ENCODE measurements around the gene TRIM61. TPM values are rescaled to one million over a fixed set of nuclear protein-coding genes. Genes with fewer than 3 reads are reported as not detected.
"Not testable (repeated sequence)": the region's sequence is repeated elsewhere in the genome, so short reads cannot be mapped to it uniquely, and the experiment has no call there.

TRIM61 gene
- total RNA-seq, 6 experiments from 2014 or later = 0.12 to 0.31 (median 0.19) TPM; not detected in 2

GRCh38 chr4:165005352-165005925, 28.0 kb upstream of the TRIM61 start:
- DNase-seq = no peak
- no peaks in the 10 kb centered on the region; the same call in 1 of the 2 replicates for H3K9me3 Mint-ChIP-seq
- no peak overlapping the region for H3K4me3 Mint-ChIP-seq
- peaks cover 2% of the 10 kb centered on the region for H3K27me3 Mint-ChIP-seq (ENCODE audit: insufficient read depth)
- TF ChIP-seq, protein P1, sequence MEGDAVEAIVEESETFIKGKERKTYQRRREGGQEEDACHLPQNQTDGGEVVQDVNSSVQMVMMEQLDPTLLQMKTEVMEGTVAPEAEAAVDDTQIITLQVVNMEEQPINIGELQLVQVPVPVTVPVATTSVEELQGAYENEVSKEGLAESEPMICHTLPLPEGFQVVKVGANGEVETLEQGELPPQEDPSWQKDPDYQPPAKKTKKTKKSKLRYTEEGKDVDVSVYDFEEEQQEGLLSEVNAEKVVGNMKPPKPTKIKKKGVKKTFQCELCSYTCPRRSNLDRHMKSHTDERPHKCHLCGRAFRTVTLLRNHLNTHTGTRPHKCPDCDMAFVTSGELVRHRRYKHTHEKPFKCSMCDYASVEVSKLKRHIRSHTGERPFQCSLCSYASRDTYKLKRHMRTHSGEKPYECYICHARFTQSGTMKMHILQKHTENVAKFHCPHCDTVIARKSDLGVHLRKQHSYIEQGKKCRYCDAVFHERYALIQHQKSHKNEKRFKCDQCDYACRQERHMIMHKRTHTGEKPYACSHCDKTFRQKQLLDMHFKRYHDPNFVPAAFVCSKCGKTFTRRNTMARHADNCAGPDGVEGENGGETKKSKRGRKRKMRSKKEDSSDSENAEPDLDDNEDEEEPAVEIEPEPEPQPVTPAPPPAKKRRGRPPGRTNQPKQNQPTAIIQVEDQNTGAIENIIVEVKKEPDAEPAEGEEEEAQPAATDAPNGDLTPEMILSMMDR (IDR thresholded peaks at IDR 0.05) = no peak
- H3K4me1 Mint-ChIP-seq (ENCODE audit: low read depth) = no peaks in the 10 kb centered on the region
- H3K36me3 Mint-ChIP-seq (ENCODE audit: low read depth) = no peaks in the 10 kb centered on the region
- no peak overlapping the region for H3K27ac Mint-ChIP-seq

GRCh38 chr4:165001957-165002356, 24.5 kb upstream of the TRIM61 start:
- not testable (repeated sequence) for DNase-seq; H3K27ac Mint-ChIP-seq; H3K4me1 Mint-ChIP-seq (ENCODE audit: low read depth); H3K9me3 Mint-ChIP-seq; H3K36me3 Mint-ChIP-seq (ENCODE audit: low read depth); H3K27me3 Mint-ChIP-seq (ENCODE audit: insufficient read depth); H3K4me3 Mint-ChIP-seq

DNA sequence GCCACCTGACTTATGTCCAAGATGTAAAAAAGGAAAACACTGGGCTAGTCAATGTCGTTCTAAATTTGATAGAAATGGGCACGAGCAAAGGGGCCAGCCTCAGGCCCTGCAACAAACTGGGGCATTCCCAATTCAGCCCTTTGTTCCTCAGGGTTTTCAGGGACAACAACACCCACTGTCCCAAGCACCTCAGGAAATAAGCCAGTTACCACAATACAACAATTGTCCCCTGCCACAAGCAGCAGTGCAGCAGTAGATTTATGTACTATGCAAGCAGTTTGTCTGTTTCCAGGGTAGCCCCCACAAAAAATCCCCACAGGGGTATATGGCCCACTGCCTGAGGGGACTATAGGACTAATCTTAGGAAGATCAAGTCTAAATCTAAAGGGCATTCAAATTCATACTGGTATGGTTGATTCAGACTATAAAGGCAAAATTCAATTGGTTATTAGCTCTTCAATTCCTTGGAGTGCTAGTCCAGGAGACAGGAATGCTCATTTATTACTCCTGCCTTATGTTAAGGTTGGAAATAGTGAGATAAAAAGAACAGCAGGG, 21.1 kb upstream of the TRIM61 start:
- not testable (repeated sequence) for H3K4me1 Mint-ChIP-seq (ENCODE audit: low read depth); H3K9me3 Mint-ChIP-seq

DNA sequence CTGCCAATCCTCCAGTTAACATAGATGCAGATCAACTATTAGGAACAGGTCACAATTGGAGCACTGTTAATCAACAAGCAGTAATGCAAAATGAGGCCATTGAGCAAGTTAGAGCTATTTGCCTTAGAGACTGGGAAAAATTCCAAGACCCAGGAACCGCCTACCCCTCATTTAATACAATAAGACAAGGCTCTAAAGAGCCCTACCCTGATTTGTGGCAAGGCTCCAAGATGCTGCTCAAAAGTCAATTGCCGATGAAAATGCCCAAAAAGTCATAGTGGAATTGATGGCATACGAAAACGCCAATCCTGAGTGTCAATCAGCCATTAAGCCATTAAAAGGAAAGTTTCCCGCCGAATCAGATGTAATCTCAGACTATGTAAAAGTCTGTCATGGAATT, 20.5 kb upstream of the TRIM61 start:
- H3K4me3 Mint-ChIP-seq = no peak overlapping the region
- H3K9me3 Mint-ChIP-seq = peaks cover 4% of the 10 kb centered on the region; the same call in 1 of the 2 replicates
- H3K36me3 Mint-ChIP-seq (ENCODE audit: low read depth) = no peaks in the 10 kb centered on the region
- no peaks in the 10 kb centered on the region for H3K27me3 Mint-ChIP-seq (ENCODE audit: insufficient read depth)
- H3K27ac Mint-ChIP-seq = no peak overlapping the region
- TF ChIP-seq, protein P1 (IDR thresholded peaks at IDR 0.05) = no peak
- H3K4me1 Mint-ChIP-seq (ENCODE audit: low read depth) = no peaks in the 10 kb centered on the region
- DNase-seq = no peak

More for the DNA sequence above, 21.1 kb upstream of the TRIM61 start:
- H3K36me3 Mint-ChIP-seq (ENCODE audit: low read depth); DNase-seq; H3K4me3 Mint-ChIP-seq; H3K27me3 Mint-ChIP-seq (ENCODE audit: insufficient read depth); H3K27ac Mint-ChIP-seq: not testable (repeated sequence)

DNA sequence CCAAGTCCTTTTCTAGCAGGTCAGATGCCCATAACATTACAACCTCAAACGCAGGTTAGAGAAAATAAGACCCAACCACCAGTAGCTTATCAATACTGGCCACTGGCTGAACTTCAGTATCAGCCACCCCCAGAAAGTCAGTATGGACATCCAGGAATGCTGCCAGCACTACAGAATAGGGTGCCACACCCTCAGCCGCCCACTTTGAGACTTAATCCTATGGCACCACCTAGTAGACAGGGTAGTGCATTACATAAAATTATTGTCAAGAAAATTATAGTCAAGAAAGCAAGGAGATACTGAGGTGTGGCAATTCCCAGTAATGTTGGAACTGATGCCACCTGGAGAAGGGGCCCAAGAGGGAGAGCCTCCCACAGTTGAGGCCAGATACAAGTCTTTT, 19.9 kb upstream of the TRIM61 start:
- H3K9me3 Mint-ChIP-seq = peaks cover 4% of the 10 kb centered on the region; the same call in 1 of the 2 replicates
- H3K4me3 Mint-ChIP-seq = no peak overlapping the region
- H3K4me1 Mint-ChIP-seq (ENCODE audit: low read depth) = no peaks in the 10 kb centered on the region
- no peak for DNase-seq
- no peak overlapping the region for H3K27ac Mint-ChIP-seq
- H3K27me3 Mint-ChIP-seq (ENCODE audit: insufficient read depth) = no peaks in the 10 kb centered on the region
- H3K36me3 Mint-ChIP-seq (ENCODE audit: low read depth) = no peaks in the 10 kb centered on the region
- TF ChIP-seq, protein P1 (IDR thresholded peaks at IDR 0.05) = no peak

- H3K27me3 Mint-ChIP-seq (ENCODE audit: insufficient read depth); H3K4me1 Mint-ChIP-seq (ENCODE audit: low read depth); DNase-seq; H3K36me3 Mint-ChIP-seq (ENCODE audit: low read depth); H3K4me3 Mint-ChIP-seq; H3K9me3 Mint-ChIP-seq; H3K27ac Mint-ChIP-seq: not testable (repeated sequence)
Observed at GRCh38 chr4:164996123-164996522, 18.7 kb upstream of the TRIM61 start.

DNA sequence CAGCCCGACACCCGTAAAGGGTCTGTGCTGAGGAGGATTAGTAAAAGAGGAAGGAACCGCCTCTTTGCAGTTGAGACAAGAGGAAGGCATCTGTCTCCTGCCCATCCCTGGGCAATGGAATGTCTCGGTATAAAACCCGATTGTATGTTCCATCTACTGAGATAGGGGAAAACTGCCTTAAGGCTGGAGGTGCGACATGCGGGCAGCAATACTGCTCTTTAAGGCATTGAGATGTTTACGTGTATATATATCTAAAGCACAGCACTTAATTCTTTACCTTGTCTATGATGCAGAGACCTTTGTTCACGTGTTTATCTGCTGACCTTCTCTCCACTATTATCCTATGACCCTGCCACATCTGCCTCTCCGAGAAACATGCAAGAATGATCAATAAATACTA, 13.3 kb upstream of the TRIM61 start:
- H3K4me1 Mint-ChIP-seq (ENCODE audit: low read depth); H3K4me3 Mint-ChIP-seq; DNase-seq; H3K9me3 Mint-ChIP-seq; H3K27ac Mint-ChIP-seq; H3K36me3 Mint-ChIP-seq (ENCODE audit: low read depth); H3K27me3 Mint-ChIP-seq (ENCODE audit: insufficient read depth): not testable (repeated sequence)
